GM12873 (cell line): Measurements from ENCODE around the gene IL7R.

ENCODE experiments used
- CTCF ChIP-seq: IDR thresholded peaks from 2 replicates; pipeline ENCODE4 v1.5.1; 2012; ENCODE audit warnings: low read depth, mild to moderate bottlenecking, moderate library complexity, low read length, control low read depth; ENCODE audit not compliant: insufficient read depth; ENCODE audit errors: missing control alignments

The IL7R gene

GRCh38 chr5:35887321-35888100 is 30.8 kb downstream of the IL7R start:
- no peak for TF ChIP-seq CTCF

GRCh38 chr5:35890021-35891020 is 33.6 kb downstream of the IL7R start:
- no peak for TF ChIP-seq CTCF

GRCh38 chr5:35894131-35894530 is 37.4 kb downstream of the IL7R start:
- TF ChIP-seq CTCF: no peak

- no peak for TF ChIP-seq CTCF
These were observed 42.4 kb downstream of the IL7R start for GRCh38 chr5:35898952-35899660.

- TF ChIP-seq CTCF: no peak
These were observed 43.1 kb downstream of the IL7R start for GRCh38 chr5:35899800-35900199.

- TF ChIP-seq CTCF: no peak
These were observed 44.4 kb downstream of the IL7R start for GRCh38 chr5:35900972-35901695.
